Measurements from ENCODE around the gene TLX2.

DNA sequence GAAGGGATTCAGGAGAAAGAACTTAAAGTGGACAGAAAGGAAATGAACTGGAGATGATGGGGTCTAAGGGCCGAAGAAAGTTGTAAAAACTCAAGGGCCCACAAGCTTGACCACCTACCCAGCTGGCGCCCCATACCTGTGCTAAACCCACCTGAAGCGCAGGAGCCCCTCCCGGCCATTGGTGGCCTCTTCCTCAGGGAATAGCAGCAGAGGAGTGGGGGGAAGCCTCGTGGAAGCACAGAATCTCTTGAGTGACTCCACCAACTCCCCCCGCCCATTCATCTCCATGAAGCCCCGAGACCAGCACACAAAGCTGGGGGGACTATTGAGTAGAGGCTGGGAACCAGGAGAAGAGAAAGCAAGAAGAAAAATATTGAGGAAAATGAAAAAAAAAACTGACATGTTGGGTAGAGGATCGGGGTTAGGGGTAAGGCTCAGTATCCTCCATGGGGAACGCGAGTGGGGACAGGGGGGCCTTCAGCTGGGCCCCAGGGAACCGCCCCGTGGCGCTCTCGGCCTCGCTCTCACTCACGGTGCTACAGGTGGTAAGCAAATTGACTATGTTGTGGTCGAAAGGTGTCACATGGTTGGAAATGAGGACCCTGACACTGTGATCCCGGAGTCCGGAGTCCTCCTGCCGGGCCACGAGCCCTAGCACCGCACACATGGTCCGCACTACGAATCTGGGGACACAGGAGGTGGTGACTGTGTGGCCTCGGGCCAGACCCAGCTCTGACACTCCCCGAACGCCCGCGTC is 14.5 kb downstream of the TLX2 start:
- TF ChIP-seq, protein P1, sequence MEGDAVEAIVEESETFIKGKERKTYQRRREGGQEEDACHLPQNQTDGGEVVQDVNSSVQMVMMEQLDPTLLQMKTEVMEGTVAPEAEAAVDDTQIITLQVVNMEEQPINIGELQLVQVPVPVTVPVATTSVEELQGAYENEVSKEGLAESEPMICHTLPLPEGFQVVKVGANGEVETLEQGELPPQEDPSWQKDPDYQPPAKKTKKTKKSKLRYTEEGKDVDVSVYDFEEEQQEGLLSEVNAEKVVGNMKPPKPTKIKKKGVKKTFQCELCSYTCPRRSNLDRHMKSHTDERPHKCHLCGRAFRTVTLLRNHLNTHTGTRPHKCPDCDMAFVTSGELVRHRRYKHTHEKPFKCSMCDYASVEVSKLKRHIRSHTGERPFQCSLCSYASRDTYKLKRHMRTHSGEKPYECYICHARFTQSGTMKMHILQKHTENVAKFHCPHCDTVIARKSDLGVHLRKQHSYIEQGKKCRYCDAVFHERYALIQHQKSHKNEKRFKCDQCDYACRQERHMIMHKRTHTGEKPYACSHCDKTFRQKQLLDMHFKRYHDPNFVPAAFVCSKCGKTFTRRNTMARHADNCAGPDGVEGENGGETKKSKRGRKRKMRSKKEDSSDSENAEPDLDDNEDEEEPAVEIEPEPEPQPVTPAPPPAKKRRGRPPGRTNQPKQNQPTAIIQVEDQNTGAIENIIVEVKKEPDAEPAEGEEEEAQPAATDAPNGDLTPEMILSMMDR (IDR thresholded peaks at IDR 0.05): no peak
- no peak for TF ChIP-seq POLR2A (IDR thresholded peaks at IDR 0.05)
- TF ChIP-seq POLR2AphosphoS5 (IDR thresholded peaks at IDR 0.05): no peak

Measured in sigmoid colon (tissue), 4 donors.